Bronchial epithelial cell (primary cell): ENCODE data around the gene WFDC1. TPM values are rescaled to one million over a fixed set of nuclear protein-coding genes. Genes with fewer than 3 reads are reported as not detected.
A peak's percentile ranks its signal among the peaks of the same experiment; 100 is the strongest.

Experiments
- DNase-seq: peaks from one replicate; pipeline ENCODE4 v3.0.0-alpha.2; 2010; ENCODE audit warnings: low read depth
- FAIRE-seq: peaks from 2 replicates; lab custom pipeline; 2011; peaks lifted over from hg19 to GRCh38; lab: Jason Lieb, UNC
- H3K27me3 ChIP-seq: 2 replicates; pipeline ENCODE4 v1.5.1; 2011; ENCODE audit warnings: low read length; ENCODE audit not compliant: control insufficient read depth, insufficient read depth
- H3K36me3 ChIP-seq: 2 replicates; pipeline ENCODE4 v1.5.1; 2011; ENCODE audit warnings: low read length; ENCODE audit not compliant: control insufficient read depth, insufficient read depth
- H3K4me3 ChIP-seq: 2 replicates; pipeline ENCODE4 v1.5.1; 2011; ENCODE audit warnings: mild to moderate bottlenecking, low read depth, low read length, control low read depth
- CTCF ChIP-seq: IDR thresholded peaks from 2 replicates; pipeline ENCODE4 v1.5.1; 2011; ENCODE audit warnings: mild to moderate bottlenecking, moderate library complexity, low read length, control low read depth, inconsistent platforms; ENCODE audit not compliant: insufficient read depth, severe bottlenecking
- total RNA-seq: library from RNA; depleted of rRNA; stranded (reverse); fragments of >200 nt; gene quantifications from 2 replicates; pipeline ENCODE4 v1.2.1, GENCODE V29; 2014

Gene WFDC1
- total RNA-seq, 1 donor from 2014 or later, result not detected

GRCh38 chr16:84288902-84289301, 5.8 kb upstream of the WFDC1 start:
- Histone ChIP-seq H3K27me3 (peaks cover 2% of the 10 kb centered on the region), H3K4me3 (no peak overlapping the region)

DNA sequence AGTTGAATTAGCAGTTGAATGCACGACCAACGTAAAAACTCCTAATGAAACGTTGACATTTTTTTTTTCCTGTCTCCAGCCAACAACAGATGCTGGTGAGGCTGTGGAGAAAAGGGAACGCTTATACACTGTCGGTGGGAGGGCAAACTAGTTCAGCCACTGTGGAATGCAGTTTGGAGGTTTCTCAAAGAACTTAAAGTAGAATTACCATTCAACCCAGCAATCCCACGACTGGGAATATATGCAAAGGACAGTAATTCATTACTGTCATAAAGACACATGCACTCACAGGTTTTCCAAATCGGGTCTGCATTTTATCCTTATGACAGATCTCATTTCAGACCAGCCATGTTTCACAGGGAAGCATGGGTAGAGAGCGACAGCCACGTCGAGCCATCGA, 3.5 kb upstream of the WFDC1 start:
- no peak for TF ChIP-seq CTCF
- Histone ChIP-seq H3K36me3 (no peaks in the 10 kb centered on the region), H3K27me3 (peaks cover 16% of the 10 kb centered on the region), H3K4me3 (no peak overlapping the region)
- FAIRE-seq (no peak), DNase-seq (no peak)

More at GRCh38 chr16:84288902-84289301, 5.8 kb upstream of the WFDC1 start:
- FAIRE-seq (no peak), DNase-seq (no peak)
- H3K36me3 ChIP-seq, result no peaks in the 10 kb centered on the region
- no peak for TF ChIP-seq CTCF

GRCh38 chr16:84292011-84292410, 2.7 kb upstream of the WFDC1 start:
- no peak for FAIRE-seq
- no peak for TF ChIP-seq CTCF
- Histone ChIP-seq H3K4me3 (no peak overlapping the region), H3K36me3 (no peaks in the 10 kb centered on the region), H3K27me3 (peaks cover 21% of the 10 kb centered on the region)
- DNase-seq, result no peak

- H3K27me3 ChIP-seq, result peaks cover 21% of the 10 kb centered on the region
- DNase-seq (no peak), FAIRE-seq (no peak)
- H3K4me3 ChIP-seq, result no peak overlapping the region
- H3K36me3 ChIP-seq, result no peaks in the 10 kb centered on the region
- no peak for TF ChIP-seq CTCF
Observed at GRCh38 chr16:84293406-84293805, 1.3 kb upstream of the WFDC1 start.

DNA sequence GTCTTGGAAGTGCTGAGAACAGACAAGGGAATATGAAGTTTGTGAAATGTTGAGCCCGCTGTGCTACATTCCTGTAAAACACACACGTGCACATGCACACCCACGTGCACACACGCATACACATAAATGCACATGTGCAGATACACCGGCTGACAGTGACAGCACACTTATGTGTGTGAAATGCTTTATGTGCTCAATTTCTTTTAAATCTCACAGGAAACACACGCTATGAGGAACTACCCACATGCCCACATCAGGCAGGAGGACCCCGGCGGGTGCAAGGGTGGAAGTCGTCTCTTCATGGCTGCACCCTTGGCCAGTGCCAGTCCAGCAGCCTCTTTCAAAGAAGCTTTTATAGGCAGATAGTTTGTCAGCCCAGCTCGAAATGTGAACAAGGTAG, 561 bp upstream of the WFDC1 start:
- Histone ChIP-seq H3K27me3 (peaks cover 19% of the 10 kb centered on the region), H3K4me3 (no peak overlapping the region)

More for the DNA sequence above, 561 bp upstream of the WFDC1 start:
- DNase-seq (no peak), FAIRE-seq (peak; percentile 89)
- no peaks in the 10 kb centered on the region for H3K36me3 ChIP-seq
- no peak for TF ChIP-seq CTCF
